HCT116 (cell line): ENCODE measurements around the gene VPS26B.

ENCODE experiments used
- CEBPB ChIP-seq: IDR thresholded peaks from 2 replicates; pipeline ENCODE4 v1.6.1; 2012; ENCODE audit warnings: low read depth
- CTCF ChIP-seq, 3 experiments: fragments of 200-600 bp in 1 of 3; sonication (generic) in 1 of 3; IDR thresholded peaks in 2 of 3; conservative IDR thresholded peaks in 1 of 3; 2 replicates each; pipeline ENCODE4 v1.5.1; 2012 to 2017; ENCODE audit warnings: low read depth in 2 of 3, low read length in 2 of 3, antibody characterized with exemption in 1 of 3, borderline replicate concordance in 1 of 3, control low read depth in 1 of 3, mild to moderate bottlenecking in 1 of 3, mixed read lengths in 1 of 3, mixed run types in 1 of 3, moderate library complexity in 1 of 3; ENCODE audit not compliant: insufficient read depth in 1 of 3
- EZH2 ChIP-seq: fragments of 200-600 bp; sonication (generic); IDR thresholded peaks from 2 replicates; pipeline ENCODE4 v1.6.1; 2017; ENCODE audit warnings: antibody characterized with exemption, mixed run types
- JUND ChIP-seq: IDR thresholded peaks from 2 replicates; pipeline ENCODE4 v1.6.1; 2012
- MAX ChIP-seq: IDR thresholded peaks from 2 replicates; pipeline ENCODE4 v1.6.1; 2012
- POLR2A ChIP-seq: IDR thresholded peaks from 2 replicates; pipeline ENCODE4 v1.7.0; 2011; ENCODE audit warnings: borderline replicate concordance; ENCODE audit not compliant: insufficient read depth, insufficient read length; ENCODE audit errors: extremely low read depth
- SIN3A ChIP-seq: IDR thresholded peaks from 2 replicates; pipeline ENCODE4 v1.6.1; 2012; ENCODE audit warnings: low read depth
- SRF ChIP-seq: IDR thresholded peaks from 2 replicates; pipeline ENCODE4 v1.6.1; 2012; ENCODE audit warnings: low read depth
- TCF7L2 ChIP-seq: IDR thresholded peaks from 2 replicates; pipeline ENCODE4 v1.7.0; 2011; ENCODE audit warnings: borderline replicate concordance, inconsistent platforms; ENCODE audit not compliant: insufficient read depth, insufficient read length; ENCODE audit errors: extremely low read depth
- YY1 ChIP-seq: IDR thresholded peaks from 2 replicates; pipeline ENCODE4 v1.6.1; 2011; ENCODE audit warnings: low read length, low read depth, moderate library complexity, mild to moderate bottlenecking; ENCODE audit not compliant: insufficient replicate concordance; ENCODE audit errors: extremely low read depth
- ZNF274 ChIP-seq: fragments of 200-500 bp; sonication (Bioruptor generic); IDR thresholded peaks from 2 replicates; pipeline ENCODE4 v1.6.1; 2014; ENCODE audit warnings: mild to moderate bottlenecking, low read depth, low read length, inconsistent platforms
- TF ChIP-seq, protein P1 (sequence below): IDR thresholded peaks from 2 replicates; pipeline ENCODE4 v1.6.1; 2011; ENCODE audit warnings: mild to moderate bottlenecking, low read length, moderate library complexity; ENCODE audit not compliant: insufficient replicate concordance; ENCODE audit errors: extremely low read depth
- TF ChIP-seq, protein P2 (sequence below): IDR thresholded peaks from 2 replicates; pipeline ENCODE4 v1.6.1; 2012; ENCODE audit warnings: low read depth

DNA sequence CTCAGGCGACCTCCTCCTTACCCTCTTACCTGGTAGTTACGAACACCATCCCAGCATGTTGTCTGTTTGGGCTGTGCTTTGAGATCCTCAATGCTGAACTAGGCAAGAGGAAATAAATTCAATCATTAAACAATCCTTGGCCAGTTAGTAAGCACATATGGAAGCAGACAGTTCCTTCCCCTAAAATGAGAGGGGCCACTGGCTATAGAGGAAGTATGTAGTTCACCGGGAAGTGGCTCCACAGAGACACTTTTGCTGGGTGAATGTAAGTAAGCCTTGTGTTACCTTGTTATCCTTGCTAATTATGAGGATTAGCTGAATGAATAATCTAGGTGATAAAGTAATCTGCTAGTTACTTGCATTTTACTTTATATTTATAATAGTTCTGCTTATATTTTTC, 25.8 kb downstream of the VPS26B start:
- TF ChIP-seq YY1 = no peak
- no peak for TF ChIP-seq CTCF (IDR thresholded peaks at IDR 0.05 in 2 of 3, conservative IDR thresholded peaks at IDR 0.05 in 1 of 3; ENCODE audit: borderline replicate concordance in 1 of 3, insufficient read depth in 1 of 3, low read depth in 2 of 3, low read length in 2 of 3)
- TF ChIP-seq ZNF274 = no peak
- no peak for TF ChIP-seq JUND
- TF ChIP-seq CEBPB = no peak
- TF ChIP-seq POLR2A = no peak
- TF ChIP-seq SIN3A = no peak
- TF ChIP-seq EZH2 = no peak
- no peak for TF ChIP-seq SRF
- TF ChIP-seq, protein P1, sequence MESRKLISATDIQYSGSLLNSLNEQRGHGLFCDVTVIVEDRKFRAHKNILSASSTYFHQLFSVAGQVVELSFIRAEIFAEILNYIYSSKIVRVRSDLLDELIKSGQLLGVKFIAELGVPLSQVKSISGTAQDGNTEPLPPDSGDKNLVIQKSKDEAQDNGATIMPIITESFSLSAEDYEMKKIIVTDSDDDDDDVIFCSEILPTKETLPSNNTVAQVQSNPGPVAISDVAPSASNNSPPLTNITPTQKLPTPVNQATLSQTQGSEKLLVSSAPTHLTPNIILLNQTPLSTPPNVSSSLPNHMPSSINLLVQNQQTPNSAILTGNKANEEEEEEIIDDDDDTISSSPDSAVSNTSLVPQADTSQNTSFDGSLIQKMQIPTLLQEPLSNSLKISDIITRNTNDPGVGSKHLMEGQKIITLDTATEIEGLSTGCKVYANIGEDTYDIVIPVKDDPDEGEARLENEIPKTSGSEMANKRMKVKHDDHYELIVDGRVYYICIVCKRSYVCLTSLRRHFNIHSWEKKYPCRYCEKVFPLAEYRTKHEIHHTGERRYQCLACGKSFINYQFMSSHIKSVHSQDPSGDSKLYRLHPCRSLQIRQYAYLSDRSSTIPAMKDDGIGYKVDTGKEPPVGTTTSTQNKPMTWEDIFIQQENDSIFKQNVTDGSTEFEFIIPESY = no peak
- TF ChIP-seq, protein P2, sequence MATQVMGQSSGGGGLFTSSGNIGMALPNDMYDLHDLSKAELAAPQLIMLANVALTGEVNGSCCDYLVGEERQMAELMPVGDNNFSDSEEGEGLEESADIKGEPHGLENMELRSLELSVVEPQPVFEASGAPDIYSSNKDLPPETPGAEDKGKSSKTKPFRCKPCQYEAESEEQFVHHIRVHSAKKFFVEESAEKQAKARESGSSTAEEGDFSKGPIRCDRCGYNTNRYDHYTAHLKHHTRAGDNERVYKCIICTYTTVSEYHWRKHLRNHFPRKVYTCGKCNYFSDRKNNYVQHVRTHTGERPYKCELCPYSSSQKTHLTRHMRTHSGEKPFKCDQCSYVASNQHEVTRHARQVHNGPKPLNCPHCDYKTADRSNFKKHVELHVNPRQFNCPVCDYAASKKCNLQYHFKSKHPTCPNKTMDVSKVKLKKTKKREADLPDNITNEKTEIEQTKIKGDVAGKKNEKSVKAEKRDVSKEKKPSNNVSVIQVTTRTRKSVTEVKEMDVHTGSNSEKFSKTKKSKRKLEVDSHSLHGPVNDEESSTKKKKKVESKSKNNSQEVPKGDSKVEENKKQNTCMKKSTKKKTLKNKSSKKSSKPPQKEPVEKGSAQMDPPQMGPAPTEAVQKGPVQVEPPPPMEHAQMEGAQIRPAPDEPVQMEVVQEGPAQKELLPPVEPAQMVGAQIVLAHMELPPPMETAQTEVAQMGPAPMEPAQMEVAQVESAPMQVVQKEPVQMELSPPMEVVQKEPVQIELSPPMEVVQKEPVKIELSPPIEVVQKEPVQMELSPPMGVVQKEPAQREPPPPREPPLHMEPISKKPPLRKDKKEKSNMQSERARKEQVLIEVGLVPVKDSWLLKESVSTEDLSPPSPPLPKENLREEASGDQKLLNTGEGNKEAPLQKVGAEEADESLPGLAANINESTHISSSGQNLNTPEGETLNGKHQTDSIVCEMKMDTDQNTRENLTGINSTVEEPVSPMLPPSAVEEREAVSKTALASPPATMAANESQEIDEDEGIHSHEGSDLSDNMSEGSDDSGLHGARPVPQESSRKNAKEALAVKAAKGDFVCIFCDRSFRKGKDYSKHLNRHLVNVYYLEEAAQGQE = no peak
- TF ChIP-seq MAX = no peak
- no peak for TF ChIP-seq TCF7L2
